ENCODE results near the gene UQCC3.
"Not testable (repeated sequence)": the region's sequence is repeated elsewhere in the genome, so short reads cannot be mapped to it uniquely, and the experiment has no call there.

UQCC3 gene

GRCh38 chr11:62666259-62666926 is 5.1 kb upstream of the UQCC3 start:
- DNase-seq: no peak

GRCh38 chr11:62667460-62667859 is 4.0 kb upstream of the UQCC3 start:
- no peak for DNase-seq

- DNase-seq: no peak
Measured at GRCh38 chr11:62669420-62670161, 1.9 kb upstream of the UQCC3 start.

GRCh38 chr11:62671236-62671607 is 251 bp upstream of the UQCC3 start:
- no peak for DNase-seq

- no peak for DNase-seq
Measured at GRCh38 chr11:62673196-62673525, 1.7 kb downstream of the UQCC3 start.

- DNase-seq: not testable (repeated sequence)
Measured at GRCh38 chr11:62675415-62675814, 3.9 kb downstream of the UQCC3 start.

GRCh38 chr11:62676698-62677097 is 5.2 kb downstream of the UQCC3 start:
- DNase-seq: no peak

- DNase-seq: no peak
Measured at GRCh38 chr11:62677156-62677555, 5.7 kb downstream of the UQCC3 start.

GRCh38 chr11:62677714-62678113 is 6.2 kb downstream of the UQCC3 start:
- DNase-seq: no peak

- no peak for DNase-seq
Measured at GRCh38 chr11:62678433-62678769, 6.9 kb downstream of the UQCC3 start.

GRCh38 chr11:62678770-62679696 is 7.6 kb downstream of the UQCC3 start, which contains the start of gene UBXN1:
Gene UBXN1 (minus strand): TSS chr11:62679073. CDS start chr11:62678923, 150 bp downstream.
- peak; percentile 89 for DNase-seq

- peak; percentile 61 for DNase-seq
Measured at GRCh38 chr11:62680825-62681240, 9.4 kb downstream of the UQCC3 start.

- no peak for DNase-seq
Measured at GRCh38 chr11:62682518-62682917, 11.0 kb downstream of the UQCC3 start.

- no peak for DNase-seq
Measured at GRCh38 chr11:62687508-62688396, 16.3 kb downstream of the UQCC3 start.

GRCh38 chr11:62688491-62688890 is 17.0 kb downstream of the UQCC3 start:
- DNase-seq: no peak

GRCh38 chr11:62689421-62690183 is 18.1 kb downstream of the UQCC3 start, which contains the start of gene LRRN4CL:
Gene LRRN4CL (minus strand): TSS chr11:62689530. CDS start chr11:62688508, 1,022 bp downstream.
- no peak for DNase-seq

- not testable (repeated sequence) for DNase-seq
Measured at GRCh38 chr11:62693624-62694023, 22.2 kb downstream of the UQCC3 start.

- DNase-seq: peak; percentile 84
Measured at GRCh38 chr11:62694455-62695167, 23.1 kb downstream of the UQCC3 start.

- DNase-seq: no peak
Measured at GRCh38 chr11:62702246-62702645, 30.8 kb downstream of the UQCC3 start.

- not testable (repeated sequence) for DNase-seq
Measured at GRCh38 chr11:62703921-62704320, 32.4 kb downstream of the UQCC3 start.

GRCh38 chr11:62705413-62705812 is 33.9 kb downstream of the UQCC3 start:
- DNase-seq: no peak

All from CD4-positive, alpha-beta T cell treated with Interleukin-10 for 1 hour (primary cell).